Measurements from ENCODE around the gene YIPF4.
"Not testable (repeated sequence)": the region's sequence is repeated elsewhere in the genome, so short reads cannot be mapped to it uniquely, and the experiment has no call there.

The YIPF4 gene

GRCh38 chr2:32310577-32310976 lies 32.9 kb downstream of the YIPF4 start:
- no peak for TF ChIP-seq CTCF (conservative IDR thresholded peaks at IDR 0.05; ENCODE audit: control insufficient read depth, insufficient read depth, low read depth, low read length)
- no peak for DNase-seq (ENCODE audit: low read depth)
- no peak overlapping the region for H3K4me3 ChIP-seq (ENCODE audit: control insufficient read depth, low read depth, low read length)

GRCh38 chr2:32314886-32315285 lies 37.2 kb downstream of the YIPF4 start:
- DNase-seq (ENCODE audit: low read depth), result no peak
- H3K4me3 ChIP-seq (ENCODE audit: control insufficient read depth, low read depth, low read length), result no peak overlapping the region
- TF ChIP-seq CTCF (conservative IDR thresholded peaks at IDR 0.05; ENCODE audit: control insufficient read depth, insufficient read depth, low read depth, low read length), result no peak

GRCh38 chr2:32328679-32329078 lies 51.0 kb downstream of the YIPF4 start:
- H3K4me3 ChIP-seq (ENCODE audit: control insufficient read depth, low read depth, low read length); DNase-seq (ENCODE audit: low read depth): not testable (repeated sequence)

GRCh38 chr2:32329180-32329980 lies 51.7 kb downstream of the YIPF4 start:
- DNase-seq (ENCODE audit: low read depth); H3K4me3 ChIP-seq (ENCODE audit: control insufficient read depth, low read depth, low read length): not testable (repeated sequence)

GRCh38 chr2:32330136-32330535 lies 52.4 kb downstream of the YIPF4 start:
- no peak for TF ChIP-seq CTCF (conservative IDR thresholded peaks at IDR 0.05; ENCODE audit: control insufficient read depth, insufficient read depth, low read depth, low read length)

GRCh38 chr2:32342801-32343200 lies 65.1 kb downstream of the YIPF4 start:
- no peak for TF ChIP-seq CTCF (conservative IDR thresholded peaks at IDR 0.05; ENCODE audit: control insufficient read depth, insufficient read depth, low read depth, low read length)
- peak; percentile 6 for DNase-seq (ENCODE audit: low read depth)
- H3K4me3 ChIP-seq (ENCODE audit: control insufficient read depth, low read depth, low read length), result no peak overlapping the region

More at GRCh38 chr2:32330136-32330535, 52.4 kb downstream of the YIPF4 start:
- no peak for DNase-seq (ENCODE audit: low read depth)
- H3K4me3 ChIP-seq (ENCODE audit: control insufficient read depth, low read depth, low read length), result no peak overlapping the region

- H3K4me3 ChIP-seq (ENCODE audit: control insufficient read depth, low read depth, low read length); DNase-seq (ENCODE audit: low read depth): not testable (repeated sequence)
Measured at GRCh38 chr2:32350797-32351196, 73.1 kb downstream of the YIPF4 start.

GRCh38 chr2:32355976-32356680 lies 78.4 kb downstream of the YIPF4 start:
- H3K4me3 ChIP-seq (ENCODE audit: control insufficient read depth, low read depth, low read length), result peak overlapping the region; percentile 91
- no peak for DNase-seq (ENCODE audit: low read depth)
- no peak for TF ChIP-seq CTCF (conservative IDR thresholded peaks at IDR 0.05; ENCODE audit: control insufficient read depth, insufficient read depth, low read depth, low read length)

Data from fibroblast of mammary gland (primary cell).